ENCODE measurements around the gene PCDH1.
A peak's percentile ranks its signal among the peaks of the same experiment; 100 is the strongest.

PCDH1 gene

DNA sequence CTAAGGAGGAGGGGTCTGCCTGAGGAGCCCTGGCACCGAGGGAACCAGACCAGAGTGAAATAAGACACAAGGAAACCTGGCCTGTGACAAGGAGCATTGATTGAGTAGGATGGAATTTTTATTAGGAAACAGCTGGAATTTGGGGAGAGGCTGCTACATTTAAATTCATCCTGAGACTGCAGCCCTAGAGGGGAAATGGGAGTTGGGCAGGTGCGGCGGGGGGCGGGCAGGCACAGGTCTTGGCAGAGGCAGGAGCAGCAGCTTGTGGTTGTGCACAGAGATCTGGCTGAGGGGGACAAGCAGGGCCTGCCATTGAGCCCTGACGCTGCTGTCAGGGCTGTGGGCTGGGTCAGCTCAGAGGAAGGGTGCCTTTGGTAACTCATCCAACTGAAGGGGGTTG, 71.6 kb downstream of the PCDH1 start:
- DNase-seq, result peak; percentile 5

DNA sequence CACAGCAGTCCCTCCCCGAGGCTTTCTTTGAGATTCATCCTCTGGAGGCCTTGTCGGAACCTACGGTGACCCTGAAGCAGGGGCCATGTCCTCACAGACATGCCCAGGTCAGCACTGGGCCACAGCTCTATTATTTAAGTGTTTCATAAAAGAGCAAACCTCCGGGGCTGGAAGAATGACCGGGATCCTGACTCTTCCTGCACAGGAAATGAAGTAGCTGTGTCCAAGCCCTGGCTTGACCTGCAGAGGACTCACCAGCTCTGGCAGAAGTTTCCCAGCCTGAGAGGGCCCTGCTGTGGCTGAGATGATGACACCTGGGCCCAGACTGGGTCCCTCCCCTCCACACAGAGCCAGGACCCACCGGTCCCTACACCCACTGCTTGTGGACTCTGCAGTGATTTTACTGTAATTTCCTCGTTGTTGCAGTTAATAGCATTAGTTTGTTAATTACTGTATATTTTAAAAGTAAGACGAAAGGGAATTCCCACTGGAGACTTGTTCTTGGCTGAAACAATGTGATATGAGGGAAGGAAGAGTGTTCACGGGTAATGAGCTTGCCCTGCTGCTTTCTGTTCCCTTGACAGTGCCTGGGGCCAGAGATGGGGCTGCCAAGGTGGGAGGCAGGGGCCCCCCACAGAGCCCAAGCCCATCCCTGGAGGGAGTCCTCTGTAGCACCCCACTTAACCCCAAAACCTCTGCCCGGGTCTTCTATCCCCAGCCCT, 72.2 kb downstream of the PCDH1 start:
- DNase-seq, result no peak

DNA sequence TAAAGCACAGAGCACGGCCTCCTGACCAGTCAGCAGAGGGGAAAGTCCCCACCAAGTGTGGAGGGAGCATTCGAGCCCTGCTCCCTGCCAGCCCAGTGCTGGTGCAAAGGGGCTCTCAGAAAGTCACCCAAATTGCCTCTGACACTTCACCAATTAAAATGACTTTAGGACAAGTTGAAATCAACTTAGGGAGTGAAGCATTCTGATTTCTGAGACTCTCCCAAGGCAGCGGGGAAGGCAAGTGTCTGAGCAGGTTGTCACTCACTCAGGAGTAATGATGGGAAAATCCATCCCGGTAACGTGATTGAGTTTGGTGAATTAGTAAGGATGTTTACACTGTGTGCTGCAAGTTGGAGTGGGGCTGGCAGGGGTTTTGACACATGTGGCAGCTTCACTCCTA, 73.7 kb downstream of the PCDH1 start:
- DNase-seq, result no peak
